Measurements from ENCODE around the gene FES. TPM values are rescaled to one million over a fixed set of nuclear protein-coding genes. Genes with fewer than 3 reads are reported as not detected.
A peak's percentile ranks its signal among the peaks of the same experiment; 100 is the strongest.

Gene FES
- total and polyA plus RNA-seq, 2 donors (not counting 1 experiment from before 2014, with no cell fraction given) = 5.5 to 31.2 TPM

GRCh38 chr15:90868261-90868689 is 16.0 kb upstream of the FES start, which contains the start of gene FURIN:
TSS of gene FURIN (plus strand) at chr15:90868588. CDS start at chr15:90875741, 7,153 bp downstream.
- TF ChIP-seq CTCF (conservative IDR thresholded peaks at IDR 0.05 in 1 of 2, IDR thresholded peaks at IDR 0.05 in 1 of 2; ENCODE audit: low read depth in 1 of 2, low read length in 2 of 2) = no peak
- no peak for TF ChIP-seq EZH2 (IDR thresholded peaks at IDR 0.05; ENCODE audit: low read length, missing control alignments)
- Histone ChIP-seq H3K9ac (ENCODE audit: insufficient read depth, low read length) (no peak within 1 kb of the TSS), H3K4me2 (ENCODE audit: extremely low read depth, insufficient read depth, low read length) (no peak within 1 kb of the TSS), H3K79me2 (ENCODE audit: control insufficient read depth, insufficient read depth, low read length) (peaks cover 20% of the 10 kb centered on the region), H3K36me3 (ENCODE audit: control insufficient read depth, insufficient read depth, low read length) (no peaks in the 10 kb centered on the region), H2AFZ (ENCODE audit: low read length) (no peak within 1 kb of the TSS), H3K4me3 (replicated peaks in 1 of 4; ENCODE audit: control extremely low read depth in 1 of 4, insufficient read depth in 1 of 4, low read depth in 3 of 4, low read length in 4 of 4) (no peak within 1 kb of the TSS), H3K27me3 (ENCODE audit: control insufficient read depth, insufficient read depth, low read length) (no peaks in the 10 kb centered on the region), H3K4me1 (ENCODE audit: control insufficient read depth, extremely low read depth, insufficient read depth, low read length) (peaks cover 20% of the 10 kb centered on the region), H4K20me1 (ENCODE audit: control insufficient read depth, extremely low read depth, insufficient read depth, low read length) (no peaks in the 10 kb centered on the region), H3K9me3 (ENCODE audit: control insufficient read depth, insufficient read depth, low read depth, low read length) (no peaks in the 10 kb centered on the region), H3K27ac (ENCODE audit: insufficient read depth, low read length) (peak within 1 kb of the TSS; percentile 17)
- DNase-seq (ENCODE audit: low read depth in 2 of 2) = no peak

GRCh38 chr15:90869140-90869541 is 15.2 kb upstream of the FES start:
- no peak overlapping the region for H3K4me3 ChIP-seq (replicated peaks in 1 of 4; ENCODE audit: control extremely low read depth in 1 of 4, insufficient read depth in 1 of 4, low read depth in 3 of 4, low read length in 4 of 4)
- no peak overlapping the region for H2AFZ ChIP-seq (ENCODE audit: low read length)
- DNase-seq (ENCODE audit: low read depth in 2 of 2) = no peak
- H3K27me3 ChIP-seq (ENCODE audit: control insufficient read depth, insufficient read depth, low read length) = no peaks in the 10 kb centered on the region
- H3K9me3 ChIP-seq (ENCODE audit: control insufficient read depth, insufficient read depth, low read depth, low read length) = no peaks in the 10 kb centered on the region
- H3K27ac ChIP-seq (ENCODE audit: insufficient read depth, low read length) = peak overlapping the region; percentile 17
- H4K20me1 ChIP-seq (ENCODE audit: control insufficient read depth, extremely low read depth, insufficient read depth, low read length) = no peaks in the 10 kb centered on the region
- H3K9ac ChIP-seq (ENCODE audit: insufficient read depth, low read length) = no peak overlapping the region
- H3K36me3 ChIP-seq (ENCODE audit: control insufficient read depth, insufficient read depth, low read length) = no peaks in the 10 kb centered on the region
- peaks cover 23% of the 10 kb centered on the region for H3K4me1 ChIP-seq (ENCODE audit: control insufficient read depth, extremely low read depth, insufficient read depth, low read length)
- peaks cover 29% of the 10 kb centered on the region for H3K79me2 ChIP-seq (ENCODE audit: control insufficient read depth, insufficient read depth, low read length)
- TF ChIP-seq EZH2 (IDR thresholded peaks at IDR 0.05; ENCODE audit: low read length, missing control alignments) (no peak), CTCF (conservative IDR thresholded peaks at IDR 0.05 in 1 of 2, IDR thresholded peaks at IDR 0.05 in 1 of 2; ENCODE audit: low read depth in 1 of 2, low read length in 2 of 2) (no peak)
- H3K4me2 ChIP-seq (ENCODE audit: extremely low read depth, insufficient read depth, low read length) = no peak overlapping the region

GRCh38 chr15:90869601-90870353 is 14.5 kb upstream of the FES start:
- no peak overlapping the region for H3K9ac ChIP-seq (ENCODE audit: insufficient read depth, low read length)
- peak; percentile 84 to 95 for DNase-seq (ENCODE audit: low read depth in 2 of 2)

More at GRCh38 chr15:90869601-90870353, 14.5 kb upstream of the FES start:
- Histone ChIP-seq H3K27ac (ENCODE audit: insufficient read depth, low read length) (peak overlapping the region; percentile 17), H3K9me3 (ENCODE audit: control insufficient read depth, insufficient read depth, low read depth, low read length) (no peaks in the 10 kb centered on the region), H3K4me1 (ENCODE audit: control insufficient read depth, extremely low read depth, insufficient read depth, low read length) (peaks cover 24% of the 10 kb centered on the region), H2AFZ (ENCODE audit: low read length) (no peak overlapping the region), H4K20me1 (ENCODE audit: control insufficient read depth, extremely low read depth, insufficient read depth, low read length) (no peaks in the 10 kb centered on the region), H3K36me3 (ENCODE audit: control insufficient read depth, insufficient read depth, low read length) (no peaks in the 10 kb centered on the region), H3K4me2 (ENCODE audit: extremely low read depth, insufficient read depth, low read length) (peak overlapping the region; percentile 91), H3K4me3 (replicated peaks in 1 of 4; ENCODE audit: control extremely low read depth in 1 of 4, insufficient read depth in 1 of 4, low read depth in 3 of 4, low read length in 4 of 4) (peak overlapping the region in 1 of 4 experiments; percentile 74), H3K79me2 (ENCODE audit: control insufficient read depth, insufficient read depth, low read length) (peaks cover 35% of the 10 kb centered on the region), H3K27me3 (ENCODE audit: control insufficient read depth, insufficient read depth, low read length) (no peaks in the 10 kb centered on the region)
- TF ChIP-seq CTCF (conservative IDR thresholded peaks at IDR 0.05 in 1 of 2, IDR thresholded peaks at IDR 0.05 in 1 of 2; ENCODE audit: low read depth in 1 of 2, low read length in 2 of 2) = no peak
- no peak for TF ChIP-seq EZH2 (IDR thresholded peaks at IDR 0.05; ENCODE audit: low read length, missing control alignments)
